Measurements from ENCODE around the gene FMNL3. TPM values are rescaled to one million over a fixed set of nuclear protein-coding genes. Genes with fewer than 3 reads are reported as not detected.

Gene FMNL3
- total and polyA plus RNA-seq, 4 donors, result 0.72 to 4.5 (median 2.6) TPM

- TF ChIP-seq JUND (IDR thresholded peaks at IDR 0.05), result no peak
- no peak for TF ChIP-seq EGR1 (IDR thresholded peaks at IDR 0.05; ENCODE audit: low read depth in 2 of 2)
- no peak for TF ChIP-seq RXRA (IDR thresholded peaks at IDR 0.05)
- TF ChIP-seq GABPA (IDR thresholded peaks at IDR 0.05 in 1 of 2, conservative IDR thresholded peaks at IDR 0.05 in 1 of 2), result no peak
- TF ChIP-seq YY1 (IDR thresholded peaks at IDR 0.05), result no peak
- no peak for TF ChIP-seq FOXA2 (IDR thresholded peaks at IDR 0.05)
- no peak for TF ChIP-seq HNF4A (conservative IDR thresholded peaks at IDR 0.05)
These were observed 64.1 kb downstream of the FMNL3 start (continued) for GRCh38 chr12:49643135-49643534.

- Histone ChIP-seq H3K4me3 (ENCODE audit: low read depth in 1 of 3, low read length in 3 of 3) (no peak overlapping the region), H3K27me3 (ENCODE audit: control insufficient read depth in 4 of 4, insufficient read depth in 4 of 4, low read length in 3 of 4) (no peaks in the 10 kb centered on the region), H3K4me1 (ENCODE audit: control insufficient read depth in 4 of 4, insufficient read depth in 4 of 4, low read length in 3 of 4) (peaks cover 3 to 17% (median 10%) of the 10 kb centered on the region in 4 donors), H3K9ac (ENCODE audit: low read depth in 1 of 2, low read length in 2 of 2) (no peak overlapping the region), H3K36me3 (ENCODE audit: control insufficient read depth in 4 of 4, insufficient read depth in 3 of 4, low read depth in 1 of 4, low read length in 3 of 4) (peaks cover 0 to 12% (median 3%) of the 10 kb centered on the region in 4 donors), H3K9me3 (ENCODE audit: control insufficient read depth in 4 of 4, low read length in 3 of 4) (no peaks in the 10 kb centered on the region), H3K27ac (ENCODE audit: low read depth in 1 of 2, low read length in 2 of 2) (no peak overlapping the region)
- TF ChIP-seq HNF4A (conservative IDR thresholded peaks at IDR 0.05) (no peak), MAX (IDR thresholded peaks at IDR 0.05) (no peak), EGR1 (IDR thresholded peaks at IDR 0.05; ENCODE audit: low read depth in 2 of 2) (no peak), NR2F2 (IDR thresholded peaks at IDR 0.05) (no peak), HNF4G (IDR thresholded peaks at IDR 0.05) (no peak), JUND (IDR thresholded peaks at IDR 0.05) (no peak)
- WGBS, result 92% methylated on average over 11 of the region's 11 CpGs
- DNase-seq (ENCODE audit: low spot score), result no peak
These were observed 64.8 kb downstream of the FMNL3 start for GRCh38 chr12:49642370-49642802.

GRCh38 chr12:49641748-49642369 lies 65.3 kb downstream of the FMNL3 start:
- H3K9me3 ChIP-seq (ENCODE audit: control insufficient read depth in 4 of 4, low read length in 3 of 4), result no peaks in the 10 kb centered on the region
- no peaks in the 10 kb centered on the region for H3K27me3 ChIP-seq (ENCODE audit: control insufficient read depth in 4 of 4, insufficient read depth in 4 of 4, low read length in 3 of 4)
- WGBS, result 92% methylated on average over 17 of the region's 17 CpGs
- H3K4me3 ChIP-seq (ENCODE audit: low read depth in 1 of 3, low read length in 3 of 3), result no peak overlapping the region
- no peak for DNase-seq (ENCODE audit: low spot score)
- TF ChIP-seq YY1 (IDR thresholded peaks at IDR 0.05), result no peak
- TF ChIP-seq EGR1 (IDR thresholded peaks at IDR 0.05; ENCODE audit: low read depth in 2 of 2), result no peak
- no peak for TF ChIP-seq RAD21 (IDR thresholded peaks at IDR 0.05)
- TF ChIP-seq TAF1 (conservative IDR thresholded peaks at IDR 0.05), result no peak
- no peak for TF ChIP-seq ZBTB33 (IDR thresholded peaks at IDR 0.05)
- TF ChIP-seq SP1 (IDR thresholded peaks at IDR 0.05), result no peak
- TF ChIP-seq HNF4A (conservative IDR thresholded peaks at IDR 0.05), result no peak
- no peak for TF ChIP-seq REST (IDR thresholded peaks at IDR 0.05)
- H3K36me3 ChIP-seq (ENCODE audit: control insufficient read depth in 4 of 4, insufficient read depth in 3 of 4, low read depth in 1 of 4, low read length in 3 of 4), result peaks cover 0 to 12% (median 3%) of the 10 kb centered on the region in 4 donors
- H3K27ac ChIP-seq (ENCODE audit: low read depth in 1 of 2, low read length in 2 of 2), result no peak overlapping the region
- H3K4me1 ChIP-seq (ENCODE audit: control insufficient read depth in 4 of 4, insufficient read depth in 4 of 4, low read length in 3 of 4), result peaks cover 3 to 17% (median 10%) of the 10 kb centered on the region in 4 donors
- no peak overlapping the region for H3K9ac ChIP-seq (ENCODE audit: low read depth in 1 of 2, low read length in 2 of 2)

Measured in liver (tissue), 9 donors.